Measurements from ENCODE around the gene MAEL. TPM values are rescaled to one million over a fixed set of nuclear protein-coding genes. Genes with fewer than 3 reads are reported as not detected.

MAEL gene
- total and polyA plus RNA-seq, 2 of the 13 experiments (the other 11 are each of a cell fraction or from before 2014, with no cell fraction given), result not detected

DNA sequence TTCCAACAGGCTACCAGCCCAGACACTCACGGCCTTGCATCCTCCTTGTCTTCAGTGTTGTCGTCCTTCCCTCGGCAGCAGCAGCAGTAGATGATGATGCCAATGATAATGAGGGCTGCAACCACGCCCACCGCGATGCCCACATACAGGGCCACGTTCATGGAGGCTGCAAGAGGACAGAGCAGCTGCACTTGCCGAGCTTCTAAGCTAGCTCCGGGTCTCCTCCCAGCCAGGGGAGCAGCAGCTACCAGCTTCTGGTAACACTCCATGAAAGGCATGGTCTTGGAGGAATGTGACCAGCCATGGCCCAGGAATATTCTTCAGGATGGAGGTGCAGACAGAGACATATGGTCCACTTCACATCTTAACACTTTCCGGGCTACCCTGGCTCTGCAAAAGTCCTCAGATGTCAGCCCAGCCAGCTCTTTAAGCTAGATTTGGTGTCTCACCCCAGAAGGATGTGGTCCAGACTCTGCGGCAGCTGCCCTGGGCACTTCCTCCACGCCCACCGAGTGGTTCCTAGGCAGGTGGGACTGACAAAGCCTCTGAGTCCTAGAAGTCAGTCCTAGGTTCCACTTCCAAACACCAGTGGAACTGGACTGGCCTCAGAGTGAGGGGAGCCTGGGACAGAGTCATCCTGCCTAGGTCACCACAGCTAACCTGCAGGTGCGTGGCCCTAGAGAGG, 66.0 kb downstream of the MAEL start (continued):
- TF ChIP-seq, protein P1, sequence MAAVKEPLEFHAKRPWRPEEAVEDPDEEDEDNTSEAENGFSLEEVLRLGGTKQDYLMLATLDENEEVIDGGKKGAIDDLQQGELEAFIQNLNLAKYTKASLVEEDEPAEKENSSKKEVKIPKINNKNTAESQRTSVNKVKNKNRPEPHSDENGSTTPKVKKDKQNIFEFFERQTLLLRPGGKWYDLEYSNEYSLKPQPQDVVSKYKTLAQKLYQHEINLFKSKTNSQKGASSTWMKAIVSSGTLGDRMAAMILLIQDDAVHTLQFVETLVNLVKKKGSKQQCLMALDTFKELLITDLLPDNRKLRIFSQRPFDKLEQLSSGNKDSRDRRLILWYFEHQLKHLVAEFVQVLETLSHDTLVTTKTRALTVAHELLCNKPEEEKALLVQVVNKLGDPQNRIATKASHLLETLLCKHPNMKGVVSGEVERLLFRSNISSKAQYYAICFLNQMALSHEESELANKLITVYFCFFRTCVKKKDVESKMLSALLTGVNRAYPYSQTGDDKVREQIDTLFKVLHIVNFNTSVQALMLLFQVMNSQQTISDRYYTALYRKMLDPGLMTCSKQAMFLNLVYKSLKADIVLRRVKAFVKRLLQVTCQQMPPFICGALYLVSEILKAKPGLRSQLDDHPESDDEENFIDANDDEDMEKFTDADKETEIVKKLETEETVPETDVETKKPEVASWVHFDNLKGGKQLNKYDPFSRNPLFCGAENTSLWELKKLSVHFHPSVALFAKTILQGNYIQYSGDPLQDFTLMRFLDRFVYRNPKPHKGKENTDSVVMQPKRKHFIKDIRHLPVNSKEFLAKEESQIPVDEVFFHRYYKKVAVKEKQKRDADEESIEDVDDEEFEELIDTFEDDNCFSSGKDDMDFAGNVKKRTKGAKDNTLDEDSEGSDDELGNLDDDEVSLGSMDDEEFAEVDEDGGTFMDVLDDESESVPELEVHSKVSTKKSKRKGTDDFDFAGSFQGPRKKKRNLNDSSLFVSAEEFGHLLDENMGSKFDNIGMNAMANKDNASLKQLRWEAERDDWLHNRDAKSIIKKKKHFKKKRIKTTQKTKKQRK (IDR thresholded peaks at IDR 0.05; ENCODE audit: low read length), result no peak
- no peak for TF ChIP-seq ZNF883 (CRISPR knock-in tag; IDR thresholded peaks at IDR 0.05; ENCODE audit: not compliant biosample characterization)
- TF ChIP-seq BCL6 (CRISPR knock-in tag; IDR thresholded peaks at IDR 0.05), result no peak

DNA sequence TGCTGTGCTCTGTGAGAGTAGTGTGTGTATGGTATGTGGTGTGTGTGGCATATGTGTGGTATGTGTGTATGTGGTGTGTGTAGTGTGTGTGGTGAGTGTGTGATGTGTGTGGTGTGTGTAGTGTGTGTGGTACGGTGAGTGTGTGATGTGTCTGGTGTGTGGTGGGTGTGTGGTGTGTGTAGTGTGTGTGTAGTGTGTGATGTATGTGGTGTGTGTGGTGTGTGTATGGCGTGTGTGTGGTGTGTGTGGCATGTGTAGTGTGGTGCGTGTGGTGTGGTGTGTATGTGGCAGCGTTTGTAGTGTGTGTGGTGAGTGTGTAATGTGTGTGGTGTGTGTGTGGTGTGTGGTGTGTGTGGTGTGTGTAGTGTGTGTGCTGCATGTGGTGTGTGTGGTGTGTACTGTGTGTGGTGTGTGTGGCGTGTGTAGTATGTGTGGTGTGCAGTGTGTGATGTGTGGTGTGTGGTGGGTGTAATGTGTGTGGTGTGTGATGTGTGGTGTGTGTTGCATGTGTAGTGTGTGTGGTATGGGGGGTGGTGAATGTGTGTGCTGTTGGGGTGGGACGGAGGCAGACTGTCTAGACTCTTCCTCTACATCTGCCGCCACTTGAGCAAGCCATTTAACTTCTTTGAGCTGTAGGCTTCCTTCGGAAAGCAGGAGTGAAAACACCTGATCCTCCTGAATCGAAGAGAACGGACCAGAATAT, 67.6 kb downstream of the MAEL start:
- in situ Hi-C loops (cut with HindIII; ENCODE audit: extremely low pct_ligation_motif_present, low pct_unique_long_range_greater_than_20kb), result loop anchor here (5.0 kb wide), 1 partner anchor 144 kb away; no protein-coding TSS in a partner anchor
- Histone ChIP-seq H3K27me3 (ENCODE audit: control insufficient read depth in 1 of 2, insufficient read depth in 2 of 2, low read length in 2 of 2) (peaks cover 3 to 14% of the 10 kb centered on the region in 2 experiments; a peak in 3 of 5 replicates), H3K9me3 (ENCODE audit: low read length) (no peaks in the 10 kb centered on the region), H4K20me1 (ENCODE audit: insufficient read depth, low read length) (no peaks in the 10 kb centered on the region), H3K27ac (ENCODE audit: extremely low read length, insufficient read depth, low read length) (no peak overlapping the region), H3K4me1 (ENCODE audit: insufficient read depth, low read length) (0 out of 2 replicates have a peak, but pooled peaks cover 12% of the 10 kb centered on the region), H2AFZ (ENCODE audit: low read length) (no peak overlapping the region), H3K79me2 (ENCODE audit: insufficient read depth, low read length) (no peaks in the 10 kb centered on the region), H3K9ac (ENCODE audit: insufficient read depth, low read depth, low read length) (no peak overlapping the region), H3K36me3 (replicated peaks in 1 of 2; ENCODE audit: control insufficient read depth in 1 of 2, insufficient read depth in 2 of 2, low read length in 2 of 2) (no peaks in the 10 kb centered on the region), H3K4me3 (replicated peaks in 1 of 3; ENCODE audit: insufficient read depth in 1 of 3, low read depth in 2 of 3, low read length in 3 of 3) (no peak overlapping the region), H3K4me2 (ENCODE audit: low read depth, low read length) (no peak overlapping the region)
- TF ChIP-seq, protein P2, sequence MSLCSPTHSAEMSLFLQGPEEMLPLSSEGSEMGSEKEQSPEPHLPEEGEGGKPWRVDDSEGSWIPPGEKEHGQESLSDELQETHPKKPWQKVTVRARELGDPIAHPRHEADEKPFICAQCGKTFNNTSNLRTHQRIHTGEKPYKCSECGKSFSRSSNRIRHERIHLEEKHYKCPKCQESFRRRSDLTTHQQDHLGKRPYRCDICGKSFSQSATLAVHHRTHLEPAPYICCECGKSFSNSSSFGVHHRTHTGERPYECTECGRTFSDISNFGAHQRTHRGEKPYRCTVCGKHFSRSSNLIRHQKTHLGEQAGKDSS (CRISPR knock-in tag; IDR thresholded peaks at IDR 0.05; ENCODE audit: borderline replicate concordance, low read depth), result no peak
- 0 out of 2 replicates have a peak, but pooled peaks have one; percentile 32 for TF ChIP-seq HNRNPL (IDR thresholded peaks at IDR 0.05; ENCODE audit: low read depth, low read length)
- TF ChIP-seq, protein P3, sequence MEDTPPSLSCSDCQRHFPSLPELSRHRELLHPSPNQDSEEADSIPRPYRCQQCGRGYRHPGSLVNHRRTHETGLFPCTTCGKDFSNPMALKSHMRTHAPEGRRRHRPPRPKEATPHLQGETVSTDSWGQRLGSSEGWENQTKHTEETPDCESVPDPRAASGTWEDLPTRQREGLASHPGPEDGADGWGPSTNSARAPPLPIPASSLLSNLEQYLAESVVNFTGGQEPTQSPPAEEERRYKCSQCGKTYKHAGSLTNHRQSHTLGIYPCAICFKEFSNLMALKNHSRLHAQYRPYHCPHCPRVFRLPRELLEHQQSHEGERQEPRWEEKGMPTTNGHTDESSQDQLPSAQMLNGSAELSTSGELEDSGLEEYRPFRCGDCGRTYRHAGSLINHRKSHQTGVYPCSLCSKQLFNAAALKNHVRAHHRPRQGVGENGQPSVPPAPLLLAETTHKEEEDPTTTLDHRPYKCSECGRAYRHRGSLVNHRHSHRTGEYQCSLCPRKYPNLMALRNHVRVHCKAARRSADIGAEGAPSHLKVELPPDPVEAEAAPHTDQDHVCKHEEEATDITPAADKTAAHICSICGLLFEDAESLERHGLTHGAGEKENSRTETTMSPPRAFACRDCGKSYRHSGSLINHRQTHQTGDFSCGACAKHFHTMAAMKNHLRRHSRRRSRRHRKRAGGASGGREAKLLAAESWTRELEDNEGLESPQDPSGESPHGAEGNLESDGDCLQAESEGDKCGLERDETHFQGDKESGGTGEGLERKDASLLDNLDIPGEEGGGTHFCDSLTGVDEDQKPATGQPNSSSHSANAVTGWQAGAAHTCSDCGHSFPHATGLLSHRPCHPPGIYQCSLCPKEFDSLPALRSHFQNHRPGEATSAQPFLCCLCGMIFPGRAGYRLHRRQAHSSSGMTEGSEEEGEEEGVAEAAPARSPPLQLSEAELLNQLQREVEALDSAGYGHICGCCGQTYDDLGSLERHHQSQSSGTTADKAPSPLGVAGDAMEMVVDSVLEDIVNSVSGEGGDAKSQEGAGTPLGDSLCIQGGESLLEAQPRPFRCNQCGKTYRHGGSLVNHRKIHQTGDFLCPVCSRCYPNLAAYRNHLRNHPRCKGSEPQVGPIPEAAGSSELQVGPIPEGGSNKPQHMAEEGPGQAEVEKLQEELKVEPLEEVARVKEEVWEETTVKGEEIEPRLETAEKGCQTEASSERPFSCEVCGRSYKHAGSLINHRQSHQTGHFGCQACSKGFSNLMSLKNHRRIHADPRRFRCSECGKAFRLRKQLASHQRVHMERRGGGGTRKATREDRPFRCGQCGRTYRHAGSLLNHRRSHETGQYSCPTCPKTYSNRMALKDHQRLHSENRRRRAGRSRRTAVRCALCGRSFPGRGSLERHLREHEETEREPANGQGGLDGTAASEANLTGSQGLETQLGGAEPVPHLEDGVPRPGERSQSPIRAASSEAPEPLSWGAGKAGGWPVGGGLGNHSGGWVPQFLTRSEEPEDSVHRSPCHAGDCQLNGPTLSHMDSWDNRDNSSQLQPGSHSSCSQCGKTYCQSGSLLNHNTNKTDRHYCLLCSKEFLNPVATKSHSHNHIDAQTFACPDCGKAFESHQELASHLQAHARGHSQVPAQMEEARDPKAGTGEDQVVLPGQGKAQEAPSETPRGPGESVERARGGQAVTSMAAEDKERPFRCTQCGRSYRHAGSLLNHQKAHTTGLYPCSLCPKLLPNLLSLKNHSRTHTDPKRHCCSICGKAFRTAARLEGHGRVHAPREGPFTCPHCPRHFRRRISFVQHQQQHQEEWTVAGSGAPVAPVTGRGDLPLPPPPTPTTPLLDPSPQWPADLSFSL (CRISPR knock-in tag; IDR thresholded peaks at IDR 0.05), result peak; percentile 90
- TF ChIP-seq ZNF143 (CRISPR knock-in tag; IDR thresholded peaks at IDR 0.05), result no peak
- TF ChIP-seq MXI1 (IDR thresholded peaks at IDR 0.05; ENCODE audit: borderline replicate concordance, low read depth, low read length), result no peak
- no peak for TF ChIP-seq ARHGAP35 (CRISPR knock-in tag; IDR thresholded peaks at IDR 0.05; ENCODE audit: borderline replicate concordance)
- peak; percentile 10; the same call in 2 of the 3 replicates for ATAC-seq
- BruUV-seq (replicated peaks), result no TSS peak
- CTCF ChIA-PET (ENCODE audit: low intra/inter-chr PET ratio, low total read pairs), result interaction anchor here (5.6 kb wide), 1 partner anchor 146 kb away, joined by 75 read pairs; no protein-coding TSS in a partner anchor
- no peak for DNase-seq (ENCODE audit: low spot score)
- POLR2A ChIA-PET, result no interaction called here
- intact Hi-C loops (cut with micrococcal nuclease; ENCODE audit: unreplicated experiment), result loop anchor here (5.0 kb wide), 1 partner anchor 269 kb away; no protein-coding TSS in a partner anchor
- peak; percentile 61 for FAIRE-seq
- 22% methylated on average over 9 of the region's 10 CpGs for WGBS (ENCODE audit: low lambda C conversion rate)

All from HepG2 (cell line).